Activated effector memory CD4-positive, alpha-beta T cell treated with anti-CD3 and anti-CD28 coated beads, Interleukin-2, amount 50 U/mL, for 16 hours (primary cell): ENCODE results near the gene CNTNAP2.

Experiments
- DNase-seq: peaks from one replicate; pipeline ENCODE4 v3.0.0-alpha.2; 2020

Gene CNTNAP2

GRCh38 chr7:146449625-146450024 is 333.0 kb downstream of the CNTNAP2 start:
- no peak for DNase-seq

- DNase-seq: no peak
These were observed 338.6 kb downstream of the CNTNAP2 start for GRCh38 chr7:146455091-146455655.

- DNase-seq: no peak
These were observed 362.4 kb downstream of the CNTNAP2 start for GRCh38 chr7:146479040-146479439.

GRCh38 chr7:146486519-146486918 is 369.9 kb downstream of the CNTNAP2 start:
- DNase-seq: no peak

GRCh38 chr7:146492017-146492416 is 375.4 kb downstream of the CNTNAP2 start:
- DNase-seq: no peak

- DNase-seq: no peak
These were observed 378.5 kb downstream of the CNTNAP2 start for GRCh38 chr7:146494952-146495596.

GRCh38 chr7:146496657-146497056 is 380.1 kb downstream of the CNTNAP2 start:
- no peak for DNase-seq

- DNase-seq: no peak
These were observed 383.4 kb downstream of the CNTNAP2 start for GRCh38 chr7:146499970-146500369.

- DNase-seq: no peak
These were observed 387.2 kb downstream of the CNTNAP2 start for GRCh38 chr7:146503844-146504243.

GRCh38 chr7:146510088-146510680 is 393.6 kb downstream of the CNTNAP2 start:
- DNase-seq: no peak

- DNase-seq: no peak
These were observed 397.7 kb downstream of the CNTNAP2 start for GRCh38 chr7:146514304-146514703.

GRCh38 chr7:146528581-146528980 is 412.0 kb downstream of the CNTNAP2 start:
- DNase-seq: no peak

GRCh38 chr7:146539836-146540235 is 423.2 kb downstream of the CNTNAP2 start:
- no peak for DNase-seq

GRCh38 chr7:146542101-146542500 is 425.5 kb downstream of the CNTNAP2 start:
- DNase-seq: no peak

- no peak for DNase-seq
These were observed 428.1 kb downstream of the CNTNAP2 start for GRCh38 chr7:146544748-146545147.

- no peak for DNase-seq
These were observed 432.2 kb downstream of the CNTNAP2 start for GRCh38 chr7:146548816-146549215.

- DNase-seq: no peak
These were observed 438.0 kb downstream of the CNTNAP2 start for GRCh38 chr7:146554556-146554955.

- DNase-seq: no peak
These were observed 441.4 kb downstream of the CNTNAP2 start for GRCh38 chr7:146557971-146558469.

- DNase-seq: no peak
These were observed 449.3 kb downstream of the CNTNAP2 start for GRCh38 chr7:146565872-146566271.

GRCh38 chr7:146575903-146576302 is 459.3 kb downstream of the CNTNAP2 start:
- no peak for DNase-seq

- no peak for DNase-seq
These were observed 475.4 kb downstream of the CNTNAP2 start for GRCh38 chr7:146591976-146592375.

GRCh38 chr7:146606628-146607027 is 490.0 kb downstream of the CNTNAP2 start:
- DNase-seq: no peak

- no peak for DNase-seq
These were observed 503.0 kb downstream of the CNTNAP2 start for GRCh38 chr7:146619641-146620040.

GRCh38 chr7:146626912-146627311 is 510.3 kb downstream of the CNTNAP2 start:
- DNase-seq: no peak
